Mesendoderm (in vitro differentiated cells): Measurements from ENCODE around the gene GORASP1.
"Not testable (repeated sequence)": the region's sequence is repeated elsewhere in the genome, so short reads cannot be mapped to it uniquely, and the experiment has no call there.

Source experiments
- DNase-seq: peaks from one replicate; pipeline ENCODE4 v3.0.0; 2013
- H2AK5ac ChIP-seq: 2 replicates; pipeline ENCODE4 v1.6.1; 2013; ENCODE audit warnings: low read length, inconsistent platforms
- H2BK120ac ChIP-seq: 2 replicates; pipeline ENCODE4 v1.6.1; 2013; ENCODE audit warnings: low read depth, mild to moderate bottlenecking, low read length, moderate library complexity, mixed read lengths
- H2BK15ac ChIP-seq: replicated peaks from 2 replicates; pipeline ENCODE4 v1.6.1; 2013; ENCODE audit warnings: low read depth, mild to moderate bottlenecking, moderate library complexity
- H2BK5ac ChIP-seq: 2 replicates; pipeline ENCODE4 v1.6.1; 2013; ENCODE audit warnings: low read length, inconsistent platforms
- H3K18ac ChIP-seq: 2 replicates; pipeline ENCODE4 v1.6.1; 2013; ENCODE audit warnings: mild to moderate bottlenecking, low read length, mixed read lengths
- H3K23ac ChIP-seq: one replicate; pipeline ENCODE4 v1.6.1; 2013; ENCODE audit warnings: low read length
- H3K27ac ChIP-seq: 2 replicates; pipeline ENCODE4 v1.5.1; 2013; ENCODE audit warnings: low read depth, mild to moderate bottlenecking, inconsistent platforms, low read length, moderate library complexity
- H3K27me3 ChIP-seq: 2 replicates; pipeline ENCODE4 v1.6.1; 2013; ENCODE audit warnings: low read length, control low read depth, mild to moderate bottlenecking, inconsistent platforms; ENCODE audit not compliant: insufficient read depth, poor library complexity
- H3K36me3 ChIP-seq: 2 replicates; pipeline ENCODE4 v1.6.1; 2013; ENCODE audit warnings: low read length, inconsistent platforms; ENCODE audit not compliant: control insufficient read depth, insufficient read depth
- H3K4ac ChIP-seq: one replicate; pipeline ENCODE4 v1.6.1; 2013; ENCODE audit warnings: low read depth, mild to moderate bottlenecking, low read length, moderate library complexity
- H3K4me1 ChIP-seq: 2 replicates; pipeline ENCODE4 v1.6.1; 2013; ENCODE audit warnings: low read depth, low read length, inconsistent platforms; ENCODE audit not compliant: control insufficient read depth
- H3K4me2 ChIP-seq: 2 replicates; pipeline ENCODE4 v1.6.1; 2013; ENCODE audit warnings: low read length
- H3K4me3 ChIP-seq: 2 replicates; pipeline ENCODE4 v1.5.1; 2013; ENCODE audit warnings: mild to moderate bottlenecking, low read length
- H3K56ac ChIP-seq: one replicate; pipeline ENCODE4 v1.6.1; 2013; ENCODE audit warnings: low read length
- H3K79me1 ChIP-seq: 2 replicates; pipeline ENCODE4 v1.6.1; 2013; ENCODE audit warnings: low read length, inconsistent platforms
- H3K79me2 ChIP-seq: 2 replicates; pipeline ENCODE4 v1.6.1; 2013; ENCODE audit warnings: mild to moderate bottlenecking, low read length; ENCODE audit not compliant: control insufficient read depth, insufficient read depth
- H3K9ac ChIP-seq: 2 replicates; pipeline ENCODE4 v1.6.1; 2013; ENCODE audit warnings: low read length, inconsistent platforms
- H4K5ac ChIP-seq: one replicate; pipeline ENCODE4 v1.6.1; 2013; ENCODE audit warnings: low read length
- H4K8ac ChIP-seq: one replicate; pipeline ENCODE4 v1.6.1; 2013; ENCODE audit warnings: low read depth, mild to moderate bottlenecking, control low read depth, low read length, moderate library complexity
- WGBS: extraction: QIAGEN DNeasy Blood & Tissue Kit; methylation state at CpG from one replicate; pipeline ENCODE4 v1.1.7; 2013; ENCODE audit warnings: low lambda C conversion rate, missing lambda C conversion rate; ENCODE audit not compliant: insufficient coverage; ENCODE audit errors: extremely low coverage; 5-methylcytosine and 5-hydroxymethylcytosine counted together

Gene GORASP1

GRCh38 chr3:39067286-39067685, 40.1 kb downstream of the GORASP1 start:
- Histone ChIP-seq H3K4me3 (no peak overlapping the region), H3K9ac (no peak overlapping the region), H4K5ac (no peak overlapping the region), H3K4me1 (no peaks in the 10 kb centered on the region), H2AK5ac (no peak overlapping the region), H3K79me1 (peaks cover 2% of the 10 kb centered on the region), H2BK15ac (no peak overlapping the region), H2BK5ac (no peak overlapping the region), H3K36me3 (no peaks in the 10 kb centered on the region), H3K27ac (no peak overlapping the region), H3K4ac (no peak overlapping the region), H3K23ac (no peak overlapping the region), H2BK120ac (no peak overlapping the region), H3K18ac (no peak overlapping the region), H3K4me2 (no peak overlapping the region), H3K79me2 (peaks cover 3% of the 10 kb centered on the region), H3K56ac (no peak overlapping the region), H3K27me3 (no peaks in the 10 kb centered on the region), H4K8ac (no peak overlapping the region)
- no peak for DNase-seq
- WGBS, result no CpG with 5 or more reads among the region's 1 CpG

- DNase-seq, result peak; percentile 83
- Histone ChIP-seq H2BK5ac (no peak overlapping the region), H4K5ac (no peak overlapping the region), H2AK5ac (no peak overlapping the region), H3K56ac (no peak overlapping the region), H3K79me2 (peaks cover 4% of the 10 kb centered on the region), H2BK15ac (no peak overlapping the region), H3K27me3 (no peaks in the 10 kb centered on the region), H3K18ac (no peak overlapping the region), H3K79me1 (peaks cover 3% of the 10 kb centered on the region), H4K8ac (no peak overlapping the region), H3K4me2 (no peak overlapping the region), H3K4ac (no peak overlapping the region), H2BK120ac (no peak overlapping the region), H3K27ac (no peak overlapping the region), H3K4me1 (no peaks in the 10 kb centered on the region), H3K9ac (no peak overlapping the region), H3K23ac (no peak overlapping the region), H3K4me3 (no peak overlapping the region), H3K36me3 (no peaks in the 10 kb centered on the region)
- no CpG with 5 or more reads among the region's 1 CpG for WGBS
These were observed 42.2 kb downstream of the GORASP1 start for GRCh38 chr3:39065197-39065596.

- Histone ChIP-seq H3K9ac (no peak overlapping the region), H3K36me3 (no peaks in the 10 kb centered on the region), H3K79me1 (peaks cover 3% of the 10 kb centered on the region), H3K4ac (no peak overlapping the region), H3K18ac (no peak overlapping the region), H3K23ac (no peak overlapping the region), H3K27ac (no peak overlapping the region), H3K56ac (no peak overlapping the region), H2BK5ac (no peak overlapping the region), H4K8ac (no peak overlapping the region), H2AK5ac (no peak overlapping the region), H2BK120ac (no peak overlapping the region), H3K4me1 (no peaks in the 10 kb centered on the region), H4K5ac (no peak overlapping the region), H2BK15ac (no peak overlapping the region), H3K4me3 (no peak overlapping the region), H3K79me2 (peaks cover 4% of the 10 kb centered on the region), H3K27me3 (no peaks in the 10 kb centered on the region), H3K4me2 (no peak overlapping the region)
- no peak for DNase-seq
- WGBS, result no CpG with 5 or more reads among the region's 1 CpG
These were observed 42.8 kb downstream of the GORASP1 start for GRCh38 chr3:39064646-39065045.

GRCh38 chr3:39063143-39063542, 44.3 kb downstream of the GORASP1 start:
- no peak for DNase-seq

GRCh38 chr3:39062180-39062579, 45.2 kb downstream of the GORASP1 start:
- no peak overlapping the region for H2AK5ac ChIP-seq
- H3K79me2 ChIP-seq, result peaks cover 7% of the 10 kb centered on the region
- H3K4me2 ChIP-seq, result no peak overlapping the region
- H3K4me3 ChIP-seq, result no peak overlapping the region
- no peak overlapping the region for H3K9ac ChIP-seq
- H3K18ac ChIP-seq, result no peak overlapping the region
- no peak overlapping the region for H4K8ac ChIP-seq
- no peak for DNase-seq
- H2BK15ac ChIP-seq, result no peak overlapping the region
- H4K5ac ChIP-seq, result no peak overlapping the region
- no CpG with 5 or more reads among the region's 1 CpG for WGBS
- H3K23ac ChIP-seq, result no peak overlapping the region
- H3K27ac ChIP-seq, result no peak overlapping the region
- H3K36me3 ChIP-seq, result no peaks in the 10 kb centered on the region
- H3K56ac ChIP-seq, result peak overlapping the region; percentile 42
- H2BK5ac ChIP-seq, result no peak overlapping the region
- H3K79me1 ChIP-seq, result peaks cover 3% of the 10 kb centered on the region
- H3K4ac ChIP-seq, result no peak overlapping the region
- no peaks in the 10 kb centered on the region for H3K27me3 ChIP-seq
- no peaks in the 10 kb centered on the region for H3K4me1 ChIP-seq
- H2BK120ac ChIP-seq, result no peak overlapping the region

More at GRCh38 chr3:39063143-39063542, 44.3 kb downstream of the GORASP1 start:
- Histone ChIP-seq H3K79me2 (peaks cover 6% of the 10 kb centered on the region), H3K4ac (no peak overlapping the region), H2AK5ac (no peak overlapping the region), H3K4me2 (no peak overlapping the region), H3K79me1 (peaks cover 3% of the 10 kb centered on the region), H2BK120ac (no peak overlapping the region), H4K5ac (no peak overlapping the region), H2BK15ac (no peak overlapping the region), H3K27ac (no peak overlapping the region), H3K4me1 (no peaks in the 10 kb centered on the region), H3K18ac (no peak overlapping the region), H4K8ac (no peak overlapping the region), H3K9ac (no peak overlapping the region), H3K4me3 (no peak overlapping the region), H3K27me3 (no peaks in the 10 kb centered on the region), H3K56ac (no peak overlapping the region), H3K23ac (no peak overlapping the region), H2BK5ac (no peak overlapping the region), H3K36me3 (no peaks in the 10 kb centered on the region)
- WGBS, result no CpG with 5 or more reads among the region's 3 CpGs

- H3K79me1 ChIP-seq, H3K4me2 ChIP-seq, H2AK5ac ChIP-seq, DNase-seq, H3K18ac ChIP-seq, H3K4me1 ChIP-seq, H2BK15ac ChIP-seq, H3K56ac ChIP-seq, H2BK120ac ChIP-seq, H3K4ac ChIP-seq, H3K27me3 ChIP-seq, H3K27ac ChIP-seq, H3K36me3 ChIP-seq, H3K79me2 ChIP-seq, H3K9ac ChIP-seq, H4K8ac ChIP-seq, H2BK5ac ChIP-seq, H3K4me3 ChIP-seq, H3K23ac ChIP-seq, H4K5ac ChIP-seq: not testable (repeated sequence)
- no CpG with 5 or more reads among the region's 2 CpGs for WGBS
These were observed 46.2 kb downstream of the GORASP1 start for GRCh38 chr3:39061228-39061627.
